BE2C (cell line): Measurements from ENCODE around the gene OR1L8.
"Not testable (repeated sequence)": the region's sequence is repeated elsewhere in the genome, so short reads cannot be mapped to it uniquely, and the experiment has no call there.

Source experiments
- DNase-seq: peaks from one replicate; pipeline ENCODE4 v3.0.0-alpha.2; 2020
- H3K27me3 ChIP-seq: fragments of 250-450 bp; sonication (Bioruptor Pico); 2 replicates; pipeline ENCODE4 v1.5.1; 2020; ENCODE audit warnings: mild to moderate bottlenecking
- H3K36me3 ChIP-seq: fragments of 250-450 bp; sonication (Bioruptor Pico); 2 replicates; pipeline ENCODE4 v1.5.1; 2020; ENCODE audit warnings: mild to moderate bottlenecking
- H3K4me1 ChIP-seq: fragments of 250-450 bp; sonication (Bioruptor Pico); 2 replicates; pipeline ENCODE4 v1.5.1; 2020
- H3K4me3 ChIP-seq: 2 replicates; pipeline ENCODE4 v1.5.1; 2011; ENCODE audit warnings: low read depth, low read length
- H3K9me3 ChIP-seq: fragments of 250-450 bp; sonication (Bioruptor Pico); 2 replicates; pipeline ENCODE4 v1.5.1; 2020
- TF ChIP-seq, protein P1 (sequence below): IDR thresholded peaks from 2 replicates; pipeline ENCODE4 v1.5.1; 2012; ENCODE audit warnings: mild to moderate bottlenecking, low read depth, low read length

OR1L8 gene

DNA sequence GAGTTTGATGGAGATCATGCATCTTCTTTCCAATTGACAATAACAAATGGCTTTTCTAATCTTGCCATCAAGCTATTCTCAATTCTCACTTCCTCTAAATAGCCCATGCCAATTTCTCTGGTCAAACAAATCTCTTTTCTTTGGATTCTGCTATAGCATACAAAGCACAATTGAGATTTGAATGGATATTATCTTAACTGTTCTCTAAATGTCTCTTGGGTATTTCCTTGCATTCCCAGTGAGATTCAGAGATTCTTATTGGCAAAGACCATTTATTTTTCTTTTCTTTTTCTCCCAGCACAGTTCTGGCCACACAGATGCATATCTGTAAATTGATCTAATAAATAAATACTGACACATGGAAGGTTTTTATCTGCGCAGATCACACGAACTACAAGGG lies 30.4 kb downstream of the OR1L8 start, which contains the start of gene OR1N2:
Gene OR1N2, plus strand, starts transcription at position 301 of the 400 bp plus-strand sequence. CDS start 100 bp downstream, outside the sequence.
- H3K27me3 ChIP-seq, result 0 out of 2 replicates have a peak, but pooled peaks cover 2% of the 10 kb centered on the region

DNA sequence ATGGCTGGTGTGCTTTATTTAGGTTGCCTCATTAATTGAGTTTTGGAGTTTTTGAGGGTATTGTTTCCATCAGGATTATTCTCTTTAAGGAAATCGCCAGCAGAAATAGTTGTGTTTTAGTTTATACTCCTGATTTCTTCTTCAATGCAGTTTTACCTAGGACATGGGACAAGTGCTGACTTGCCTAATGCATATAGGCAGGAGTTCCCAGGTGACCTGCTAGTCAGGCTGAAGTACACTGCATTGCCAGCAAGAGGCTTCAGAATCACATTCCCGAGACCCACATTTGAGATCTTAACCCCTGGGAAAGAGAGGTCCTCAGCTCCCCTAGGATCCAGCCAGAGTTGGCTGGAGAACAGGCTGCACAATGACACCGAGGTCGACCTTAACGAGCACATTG lies 31.8 kb downstream of the OR1L8 start:
- H3K4me1 ChIP-seq, result no peaks in the 10 kb centered on the region
- DNase-seq, result no peak
- no peaks in the 10 kb centered on the region for H3K36me3 ChIP-seq
- 0 out of 2 replicates have a peak, but pooled peaks cover 2% of the 10 kb centered on the region for H3K27me3 ChIP-seq
- no peaks in the 10 kb centered on the region for H3K9me3 ChIP-seq
- no peak overlapping the region for H3K4me3 ChIP-seq
- TF ChIP-seq, protein P1, sequence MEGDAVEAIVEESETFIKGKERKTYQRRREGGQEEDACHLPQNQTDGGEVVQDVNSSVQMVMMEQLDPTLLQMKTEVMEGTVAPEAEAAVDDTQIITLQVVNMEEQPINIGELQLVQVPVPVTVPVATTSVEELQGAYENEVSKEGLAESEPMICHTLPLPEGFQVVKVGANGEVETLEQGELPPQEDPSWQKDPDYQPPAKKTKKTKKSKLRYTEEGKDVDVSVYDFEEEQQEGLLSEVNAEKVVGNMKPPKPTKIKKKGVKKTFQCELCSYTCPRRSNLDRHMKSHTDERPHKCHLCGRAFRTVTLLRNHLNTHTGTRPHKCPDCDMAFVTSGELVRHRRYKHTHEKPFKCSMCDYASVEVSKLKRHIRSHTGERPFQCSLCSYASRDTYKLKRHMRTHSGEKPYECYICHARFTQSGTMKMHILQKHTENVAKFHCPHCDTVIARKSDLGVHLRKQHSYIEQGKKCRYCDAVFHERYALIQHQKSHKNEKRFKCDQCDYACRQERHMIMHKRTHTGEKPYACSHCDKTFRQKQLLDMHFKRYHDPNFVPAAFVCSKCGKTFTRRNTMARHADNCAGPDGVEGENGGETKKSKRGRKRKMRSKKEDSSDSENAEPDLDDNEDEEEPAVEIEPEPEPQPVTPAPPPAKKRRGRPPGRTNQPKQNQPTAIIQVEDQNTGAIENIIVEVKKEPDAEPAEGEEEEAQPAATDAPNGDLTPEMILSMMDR, result no peak

More for the DNA sequence above, 30.4 kb downstream of the OR1L8 start, which contains the start of gene OR1N2:
- no peaks in the 10 kb centered on the region for H3K4me1 ChIP-seq
- no peaks in the 10 kb centered on the region for H3K9me3 ChIP-seq
- no peak within 1 kb of the TSS for H3K4me3 ChIP-seq
- no peaks in the 10 kb centered on the region for H3K36me3 ChIP-seq
- TF ChIP-seq, protein P1, result no peak
- no peak for DNase-seq

DNA sequence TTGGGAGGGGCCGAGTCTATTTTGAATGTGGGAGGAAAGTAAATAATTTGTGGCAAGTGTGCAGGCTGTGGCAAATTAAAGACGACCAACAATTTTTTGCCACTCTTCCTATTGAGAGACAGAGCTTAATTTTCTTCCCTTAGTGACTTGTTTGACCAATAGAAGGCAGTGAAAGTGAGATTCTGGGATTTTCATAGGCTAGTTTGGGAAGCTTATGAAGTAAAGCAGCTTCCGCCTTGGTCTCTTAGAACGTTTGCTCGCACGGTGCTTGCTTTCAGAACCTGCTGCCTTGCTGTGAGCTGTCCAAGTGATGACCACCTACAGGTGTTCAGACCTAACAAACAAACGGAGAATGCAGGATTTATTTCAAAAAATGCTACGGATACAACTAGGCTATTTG lies 37.0 kb downstream of the OR1L8 start:
- Histone ChIP-seq H3K4me3 (no peak overlapping the region), H3K36me3 (no peaks in the 10 kb centered on the region), H3K27me3 (peaks cover 8% of the 10 kb centered on the region; the same call in 1 of the 2 replicates), H3K4me1 (no peaks in the 10 kb centered on the region), H3K9me3 (no peaks in the 10 kb centered on the region)
- no peak for DNase-seq
- TF ChIP-seq, protein P1, result no peak

DNA sequence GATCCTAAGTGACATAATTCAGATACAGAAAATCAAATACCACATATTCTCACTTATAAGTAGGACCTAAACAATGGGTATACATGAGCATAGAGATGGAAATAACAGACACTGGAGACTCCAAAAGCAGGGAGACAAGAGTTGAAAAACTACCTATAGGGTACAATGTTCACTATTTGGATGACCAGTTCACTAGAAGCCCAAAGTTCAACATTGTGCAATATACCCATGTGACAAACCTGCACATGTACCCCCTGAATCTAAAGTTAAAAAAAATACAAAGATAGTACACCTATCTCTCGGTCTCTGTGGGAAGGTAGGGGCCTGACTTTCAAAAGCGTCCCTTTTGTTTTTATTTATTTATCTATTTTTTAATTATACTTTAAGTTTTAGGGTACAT lies 44.4 kb downstream of the OR1L8 start:
- Histone ChIP-seq H3K4me1 (no peaks in the 10 kb centered on the region), H3K36me3 (no peaks in the 10 kb centered on the region), H3K27me3 (peaks cover 8% of the 10 kb centered on the region; the same call in 1 of the 2 replicates), H3K9me3 (peaks cover 3% of the 10 kb centered on the region; the same call in 1 of the 2 replicates), H3K4me3 (no peak overlapping the region)
- TF ChIP-seq, protein P1, result no peak
- DNase-seq, result no peak

DNA sequence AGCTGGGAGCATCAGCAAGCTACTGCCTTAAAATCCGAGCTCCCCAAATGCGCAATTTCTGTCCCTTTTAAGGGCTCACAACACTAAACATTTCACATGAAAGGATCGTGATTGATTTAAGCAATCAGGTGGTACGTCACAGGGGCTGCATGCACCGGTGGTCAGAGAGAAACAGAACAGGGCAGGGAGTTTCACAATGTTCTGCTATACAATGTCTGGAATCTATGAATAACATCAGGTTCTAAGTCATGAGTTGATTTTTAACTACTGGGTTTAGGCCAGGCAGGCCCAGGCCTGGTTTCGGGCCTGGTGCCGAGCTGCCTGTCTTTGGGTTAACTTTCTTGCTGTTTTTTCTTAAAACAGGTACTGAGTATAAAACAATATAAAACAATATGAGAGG lies 46.1 kb downstream of the OR1L8 start:
- not testable (repeated sequence) for H3K4me3 ChIP-seq, H3K4me1 ChIP-seq, H3K27me3 ChIP-seq, H3K9me3 ChIP-seq, DNase-seq, H3K36me3 ChIP-seq

DNA sequence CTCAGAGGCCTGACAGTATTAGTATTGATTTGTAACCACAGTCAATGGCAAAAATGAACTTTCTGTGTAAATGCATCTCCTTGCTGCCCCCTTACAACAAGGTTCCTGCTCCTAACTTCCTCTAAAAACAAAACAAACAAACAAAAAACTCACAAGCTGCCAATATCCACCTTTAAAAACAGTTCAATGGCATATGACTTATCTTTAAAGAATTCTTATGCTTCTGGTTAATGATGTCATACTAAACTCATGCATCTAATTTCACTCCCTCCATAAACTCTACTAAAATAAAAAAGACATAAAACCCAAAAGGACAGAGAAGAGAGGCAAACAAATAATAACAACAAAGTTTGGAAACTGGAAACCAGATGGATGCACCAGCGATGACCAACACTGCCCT lies 47.0 kb downstream of the OR1L8 start:
- DNase-seq, result no peak
- H3K4me1 ChIP-seq, result no peaks in the 10 kb centered on the region
- peaks cover 3% of the 10 kb centered on the region; the same call in 1 of the 2 replicates for H3K9me3 ChIP-seq
- TF ChIP-seq, protein P1, result no peak
- no peaks in the 10 kb centered on the region for H3K36me3 ChIP-seq
- no peak overlapping the region for H3K4me3 ChIP-seq
- 0 out of 2 replicates have a peak, but pooled peaks cover 3% of the 10 kb centered on the region for H3K27me3 ChIP-seq

DNA sequence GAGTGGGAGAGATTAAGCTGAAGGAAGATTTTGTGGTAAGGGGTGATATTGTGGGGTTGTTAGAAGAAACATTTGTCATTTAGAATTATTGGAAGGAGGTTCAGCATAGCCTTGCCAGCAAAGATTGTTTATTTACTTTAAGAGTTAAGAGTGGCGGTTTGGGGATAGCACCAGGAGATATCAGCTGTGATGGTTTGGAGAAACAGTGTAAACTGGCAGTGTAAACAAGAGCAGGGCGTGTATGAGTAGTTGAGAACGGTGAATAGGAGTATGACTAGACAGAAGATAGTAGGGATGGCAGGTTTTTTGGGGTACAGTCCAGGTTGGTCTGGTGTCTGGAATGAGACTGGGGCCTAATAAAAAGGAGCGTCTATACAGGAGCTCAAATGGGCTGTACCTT lies 52.0 kb downstream of the OR1L8 start:
- not testable (repeated sequence) for H3K4me3 ChIP-seq, DNase-seq, H3K4me1 ChIP-seq, H3K9me3 ChIP-seq, H3K36me3 ChIP-seq
- H3K27me3 ChIP-seq, result peaks cover 15% of the 10 kb centered on the region; the same call in 1 of the 2 replicates
